OCI-LY7 (cell line): ENCODE results near the gene BDH1. TPM values are rescaled to one million over a fixed set of nuclear protein-coding genes. Genes with fewer than 3 reads are reported as not detected.

Experiments used
- BruUV-seq: library from RNA; stranded (reverse); fragments of 400-500 nt; replicated peaks from 2 replicates; lab custom pipeline; 2021; lab: Mats Ljungman, UMichigan
- CTCF ChIA-PET: fragments of 300-600 bp; sonication (Branson Sonifier 250); formaldehyde crosslinking; loops from one replicate; lab custom pipeline; 2022; ENCODE audit warnings: antibody characterized with exemption; ENCODE audit not compliant: unreplicated experiment; lab: Charles Lee
- POLR2A ChIA-PET: fragments of 300-600 bp; sonication (Branson Sonifier 250); formaldehyde crosslinking; loops from one replicate; lab custom pipeline; 2022; ENCODE audit warnings: antibody characterized with exemption; lab: Charles Lee
- DNase-seq: peaks from one replicate; pipeline ENCODE4 v3.0.0-alpha.2; 2015; ENCODE audit warnings: low spot score
- H2AFZ ChIP-seq: fragments of 200-600 bp; sonication (generic), shearing (Covaris generic); 2 replicates; pipeline ENCODE4 v1.6.1; 2014; ENCODE audit warnings: mild to moderate bottlenecking, antibody characterized with exemption, low read length, moderate library complexity
- H3K27ac ChIP-seq: fragments of 200-600 bp; sonication (generic); 2 replicates; pipeline ENCODE4 v1.5.1; 2014; ENCODE audit warnings: mixed run types, low read depth, mild to moderate bottlenecking, moderate library complexity, low read length, inconsistent platforms; ENCODE audit not compliant: poor library complexity, severe bottlenecking
- H3K36me3 ChIP-seq: fragments of 200-600 bp; sonication (generic); 2 replicates; pipeline ENCODE4 v1.6.1; 2014; ENCODE audit warnings: mild to moderate bottlenecking, antibody characterized with exemption, low read length, moderate library complexity, mixed read lengths; ENCODE audit not compliant: insufficient read depth
- H3K4me1 ChIP-seq: fragments of 200-600 bp; sonication (generic); 2 replicates; pipeline ENCODE4 v1.5.1; 2014; ENCODE audit warnings: mild to moderate bottlenecking, low read length; ENCODE audit not compliant: insufficient read depth, poor library complexity, severe bottlenecking
- H3K4me2 ChIP-seq: fragments of 200-600 bp; sonication (generic); 2 replicates; pipeline ENCODE4 v1.6.1; 2014; ENCODE audit warnings: mild to moderate bottlenecking, low read length
- H3K4me3 ChIP-seq: fragments of 200-600 bp; sonication (generic); 2 replicates; pipeline ENCODE4 v1.5.1; 2014; ENCODE audit warnings: mild to moderate bottlenecking, low read depth, low read length; ENCODE audit not compliant: poor library complexity, severe bottlenecking
- H3K79me2 ChIP-seq: fragments of 200-600 bp; sonication (generic); 2 replicates; pipeline ENCODE4 v1.6.1; 2016; ENCODE audit warnings: low read depth, mild to moderate bottlenecking, low read length, moderate library complexity, mixed read lengths; ENCODE audit not compliant: insufficient read depth
- H3K9me2 ChIP-seq: fragments of 200-600 bp; sonication (generic); 2 replicates; pipeline ENCODE4 v1.6.1; 2016; ENCODE audit warnings: mild to moderate bottlenecking, low read length, mixed read lengths; ENCODE audit not compliant: insufficient read depth
- H3K9me3 ChIP-seq: fragments of 200-600 bp; sonication (generic); 2 replicates; pipeline ENCODE4 v1.6.1; 2014; ENCODE audit warnings: mild to moderate bottlenecking, mixed run types, low read length, mixed read lengths
- H4K20me1 ChIP-seq: fragments of 200-600 bp; sonication (generic); 2 replicates; pipeline ENCODE4 v1.6.1; 2014; ENCODE audit warnings: mild to moderate bottlenecking, antibody characterized with exemption, low read length, moderate library complexity, mixed read lengths; ENCODE audit not compliant: insufficient read depth
- EZH2phosphoT487 ChIP-seq: fragments of 200-600 bp; sonication (generic); IDR thresholded peaks from 2 replicates; pipeline ENCODE4 v1.6.1; 2018; ENCODE audit warnings: low read depth, borderline replicate concordance, mild to moderate bottlenecking, mixed run types, antibody characterized with exemption, low read length, moderate library complexity, mixed read lengths
- intact Hi-C: fragments of 100-400 bp; cut with micrococcal nuclease; formaldehyde crosslinking; loops from one replicate; pipeline ENCODE4 v1.10.0; 2022; ENCODE audit not compliant: unreplicated experiment
- total RNA-seq, 2 experiments: library from RNA; depleted of rRNA in 1 of 2; stranded (reverse); fragments of >200 nt in 1 of 2; shearing (Covaris generic) in 1 of 2; gene quantifications; 2 replicates each; pipeline ENCODE4 v1.2.3, GENCODE V29; 2014 to 2022
- TF ChIP-seq, protein P1 (sequence below): fragments of 200-600 bp; sonication (generic); conservative IDR thresholded peaks from 2 replicates; pipeline ENCODE4 v1.5.1; 2014; ENCODE audit warnings: mild to moderate bottlenecking, antibody characterized with exemption, low read length, moderate library complexity, mixed read lengths

Gene BDH1
- total RNA-seq, 2 experiments from 2014 or later, result 14.1 to 14.5 TPM

DNA sequence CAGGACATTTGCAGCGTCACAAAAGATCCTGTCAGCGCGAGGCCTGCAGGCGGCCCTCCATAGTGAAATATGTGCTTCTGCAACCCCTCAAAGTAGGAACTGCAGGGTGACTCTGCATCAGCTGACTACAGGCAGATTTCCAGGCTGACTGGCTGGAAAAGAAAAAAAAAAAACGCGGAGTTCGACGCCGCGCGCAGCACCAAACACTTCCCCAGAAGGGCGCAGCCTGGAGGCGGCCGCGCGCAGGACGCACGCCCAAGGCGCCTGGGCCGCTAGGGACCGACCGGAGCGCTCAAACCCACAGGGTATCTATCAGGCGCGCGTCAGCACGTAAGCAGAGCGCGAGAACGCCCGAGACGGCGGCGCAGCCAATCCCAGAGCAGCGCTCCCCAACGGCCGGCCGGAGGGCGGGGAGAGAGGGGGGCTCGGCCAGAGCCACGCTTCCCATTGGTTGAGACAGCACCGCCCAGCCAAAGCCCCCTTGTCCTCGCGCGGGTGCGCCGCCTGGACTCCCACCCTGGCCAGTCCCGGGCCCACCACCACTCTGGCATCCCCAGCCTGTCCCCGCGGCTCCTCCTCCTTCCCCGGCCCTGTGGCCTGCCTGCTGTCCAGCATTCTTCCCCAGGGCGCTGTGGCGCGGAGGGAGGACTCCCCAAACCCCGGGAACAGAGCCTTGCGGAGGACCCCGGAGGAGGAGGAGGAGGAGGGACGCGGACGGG lies 1.0 kb downstream of the BDH1 start:
- intact Hi-C loops, result no loop called here
- BruUV-seq, result no TSS peak
- H3K4me2 ChIP-seq, result peak overlapping the region; percentile 91

DNA sequence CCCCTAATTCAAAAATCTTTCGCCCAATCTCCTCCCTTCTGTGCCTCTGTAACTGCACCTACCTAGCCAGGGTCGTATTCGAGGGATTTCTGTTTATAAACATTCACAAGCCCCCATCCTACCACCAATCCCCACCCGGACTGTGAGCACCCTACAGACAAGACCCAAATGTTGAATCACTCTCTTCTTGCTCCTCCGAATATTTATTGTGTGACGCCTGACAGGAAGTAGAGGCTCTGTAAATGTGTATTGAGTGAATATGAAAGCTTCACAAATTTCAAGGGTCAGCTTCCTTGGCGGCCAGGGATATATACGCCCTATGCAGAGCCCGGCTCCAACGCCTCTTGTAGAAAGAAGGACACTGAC lies 1.6 kb downstream of the BDH1 start:
- Histone ChIP-seq H3K4me2 (peak overlapping the region; percentile 91), H4K20me1 (no peaks in the 10 kb centered on the region), H3K27ac (peak overlapping the region; percentile 44), H3K9me2 (no peaks in the 10 kb centered on the region), H3K4me1 (peaks cover 20% of the 10 kb centered on the region), H3K9me3 (no peaks in the 10 kb centered on the region), H3K36me3 (no peaks in the 10 kb centered on the region), H2AFZ (peak overlapping the region; percentile 92), H3K4me3 (peak overlapping the region; percentile 74), H3K79me2 (no peaks in the 10 kb centered on the region; the same call in 1 of the 2 replicates)
- CTCF ChIA-PET, result no interaction called here
- BruUV-seq, result no TSS peak
- TF ChIP-seq, protein P1, sequence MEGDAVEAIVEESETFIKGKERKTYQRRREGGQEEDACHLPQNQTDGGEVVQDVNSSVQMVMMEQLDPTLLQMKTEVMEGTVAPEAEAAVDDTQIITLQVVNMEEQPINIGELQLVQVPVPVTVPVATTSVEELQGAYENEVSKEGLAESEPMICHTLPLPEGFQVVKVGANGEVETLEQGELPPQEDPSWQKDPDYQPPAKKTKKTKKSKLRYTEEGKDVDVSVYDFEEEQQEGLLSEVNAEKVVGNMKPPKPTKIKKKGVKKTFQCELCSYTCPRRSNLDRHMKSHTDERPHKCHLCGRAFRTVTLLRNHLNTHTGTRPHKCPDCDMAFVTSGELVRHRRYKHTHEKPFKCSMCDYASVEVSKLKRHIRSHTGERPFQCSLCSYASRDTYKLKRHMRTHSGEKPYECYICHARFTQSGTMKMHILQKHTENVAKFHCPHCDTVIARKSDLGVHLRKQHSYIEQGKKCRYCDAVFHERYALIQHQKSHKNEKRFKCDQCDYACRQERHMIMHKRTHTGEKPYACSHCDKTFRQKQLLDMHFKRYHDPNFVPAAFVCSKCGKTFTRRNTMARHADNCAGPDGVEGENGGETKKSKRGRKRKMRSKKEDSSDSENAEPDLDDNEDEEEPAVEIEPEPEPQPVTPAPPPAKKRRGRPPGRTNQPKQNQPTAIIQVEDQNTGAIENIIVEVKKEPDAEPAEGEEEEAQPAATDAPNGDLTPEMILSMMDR, result no peak
- no peak for TF ChIP-seq EZH2phosphoT487
- DNase-seq, result peak; percentile 25
- POLR2A ChIA-PET, result interaction anchor here (1.0 kb wide), 2 partner anchors 13 to 396 kb away, joined by 3 to 6 read pairs; no protein-coding TSS in a partner anchor
- intact Hi-C loops, result no loop called here

More for the DNA sequence above, 1.0 kb downstream of the BDH1 start:
- CTCF ChIA-PET, result no interaction called here
- no peaks in the 10 kb centered on the region; the same call in 1 of the 2 replicates for H3K79me2 ChIP-seq
- H3K4me1 ChIP-seq, result peaks cover 20% of the 10 kb centered on the region
- TF ChIP-seq, protein P1, result peak; percentile 69
- TF ChIP-seq EZH2phosphoT487, result no peak
- H3K27ac ChIP-seq, result peak overlapping the region; percentile 65
- no peaks in the 10 kb centered on the region for H3K9me2 ChIP-seq
- H3K4me3 ChIP-seq, result peak overlapping the region; percentile 74
- H3K9me3 ChIP-seq, result no peaks in the 10 kb centered on the region
- H4K20me1 ChIP-seq, result no peaks in the 10 kb centered on the region
- peak; percentile 97 for DNase-seq
- H2AFZ ChIP-seq, result peak overlapping the region; percentile 92
- POLR2A ChIA-PET, result interaction anchor here (1.0 kb wide), 2 partner anchors 14 to 396 kb away, joined by 3 to 6 read pairs; no protein-coding TSS in a partner anchor
- no peaks in the 10 kb centered on the region for H3K36me3 ChIP-seq

DNA sequence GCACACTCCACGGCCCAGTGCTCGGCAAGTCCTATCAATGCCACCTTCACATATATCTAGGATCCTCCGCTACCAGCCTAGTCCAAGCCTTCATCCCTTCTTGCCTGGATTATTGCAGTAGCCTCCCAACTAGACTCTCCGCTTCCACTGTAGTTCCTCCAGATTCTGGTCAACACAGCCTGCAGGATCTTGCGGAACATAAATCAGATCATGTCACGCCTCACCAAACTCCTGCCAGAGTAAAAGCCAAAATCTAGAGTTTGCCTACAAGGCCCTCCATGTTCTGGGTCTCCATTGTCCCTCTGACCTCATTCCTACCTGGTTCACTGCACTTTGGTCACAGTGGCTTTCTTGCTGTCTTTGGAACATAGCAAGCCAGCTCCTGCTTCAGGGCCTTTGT lies 3.6 kb downstream of the BDH1 start:
- Histone ChIP-seq H3K4me3 (no peak overlapping the region), H3K27ac (no peak overlapping the region), H3K36me3 (no peaks in the 10 kb centered on the region), H4K20me1 (no peaks in the 10 kb centered on the region), H3K4me2 (no peak overlapping the region), H3K9me3 (no peaks in the 10 kb centered on the region), H2AFZ (no peak overlapping the region), H3K4me1 (peaks cover 15% of the 10 kb centered on the region), H3K9me2 (no peaks in the 10 kb centered on the region), H3K79me2 (no peaks in the 10 kb centered on the region; the same call in 1 of the 2 replicates)
- TF ChIP-seq, protein P1, result no peak
- no peak for TF ChIP-seq EZH2phosphoT487
- ChIA-PET CTCF (no interaction called here), POLR2A (interaction anchor here (0.5 to 1.1 kb wide), 3 partner anchors 26 to 555 kb away, joined by 3 to 4 read pairs (median 3); no protein-coding TSS in a partner anchor)
- DNase-seq, result no peak
- BruUV-seq, result no TSS peak
- intact Hi-C loops, result no loop called here
